GM23248 (cell line): ENCODE measurements around the gene ZNF579. TPM values are rescaled to one million over a fixed set of nuclear protein-coding genes. Genes with fewer than 3 reads are reported as not detected.

Experiments used
- DNase-seq: peaks from one replicate; pipeline ENCODE4 v3.0.0-alpha.2; 2015
- H2AFZ ChIP-seq: fragments of 200-600 bp; sonication (generic); 2 replicates; pipeline ENCODE4 v1.6.1; 2016; ENCODE audit warnings: antibody characterized with exemption
- H3F3A ChIP-seq: fragments of 200-600 bp; sonication (generic); 2 replicates; pipeline ENCODE4 v1.6.1; 2016; ENCODE audit warnings: mild to moderate bottlenecking, antibody characterized with exemption, mixed run types; ENCODE audit not compliant: insufficient read depth
- H3K27ac ChIP-seq: fragments of 200-600 bp; sonication (generic); 2 replicates; pipeline ENCODE4 v1.5.1; 2016; ENCODE audit warnings: mild to moderate bottlenecking
- H3K27me3 ChIP-seq: fragments of 200-600 bp; sonication (generic); replicated peaks from 2 replicates; pipeline ENCODE4 v1.6.1; 2016; ENCODE audit warnings: mild to moderate bottlenecking; ENCODE audit not compliant: insufficient read depth
- H3K36me3 ChIP-seq: fragments of 200-600 bp; sonication (generic); 2 replicates; pipeline ENCODE4 v1.6.1; 2016; ENCODE audit warnings: low read depth, mild to moderate bottlenecking
- H3K4me1 ChIP-seq: fragments of 200-600 bp; sonication (generic); 2 replicates; pipeline ENCODE4 v1.6.1; 2016; ENCODE audit warnings: mild to moderate bottlenecking; ENCODE audit not compliant: insufficient read depth
- H3K4me2 ChIP-seq: fragments of 200-600 bp; sonication (generic); one replicate; pipeline ENCODE4 v1.6.1; 2016; ENCODE audit warnings: mild to moderate bottlenecking; ENCODE audit not compliant: unreplicated experiment
- H3K4me3 ChIP-seq: fragments of 200-600 bp; sonication (generic); 2 replicates; pipeline ENCODE4 v1.5.1; 2016; ENCODE audit warnings: mild to moderate bottlenecking
- H3K79me2 ChIP-seq: fragments of 200-600 bp; sonication (generic); 2 replicates; pipeline ENCODE4 v1.6.1; 2016; ENCODE audit warnings: mild to moderate bottlenecking; ENCODE audit not compliant: insufficient read depth
- H3K9ac ChIP-seq: fragments of 200-600 bp; sonication (generic); 2 replicates; pipeline ENCODE4 v1.6.1; 2016; ENCODE audit warnings: mild to moderate bottlenecking
- H3K9me2 ChIP-seq: fragments of 200-600 bp; sonication (generic); 2 replicates; pipeline ENCODE4 v1.6.1; 2016; ENCODE audit warnings: mixed run types, mild to moderate bottlenecking, moderate library complexity; ENCODE audit not compliant: insufficient read depth
- H3K9me3 ChIP-seq: fragments of 200-600 bp; sonication (generic); one replicate; pipeline ENCODE4 v1.6.1; 2017; ENCODE audit warnings: low read depth
- H4K20me1 ChIP-seq: fragments of 200-600 bp; sonication (generic); 2 replicates; pipeline ENCODE4 v1.6.0; 2016; ENCODE audit not compliant: insufficient read depth
- EZH2 ChIP-seq: fragments of 200-600 bp; sonication (generic); IDR thresholded peaks from 2 replicates; pipeline ENCODE4 v1.6.1; 2018; ENCODE audit warnings: antibody characterized with exemption, mild to moderate bottlenecking; ENCODE audit not compliant: insufficient read depth, poor library complexity, severe bottlenecking
- EZH2phosphoT487 ChIP-seq: fragments of 200-600 bp; sonication (generic); IDR thresholded peaks from 2 replicates; pipeline ENCODE4 v1.6.1; 2018; ENCODE audit warnings: antibody characterized with exemption, moderate library complexity, mild to moderate bottlenecking, low read depth; ENCODE audit not compliant: insufficient read depth
- WGBS, 2 experiments: methylation state at CpG; one replicate each; pipeline ENCODE4 v1.1.6; 2015 to 2017; ENCODE audit warnings: low lambda C conversion rate in 2 of 2, low coverage in 1 of 2; ENCODE audit errors: missing lambda C conversion rate in 2 of 2; 5-methylcytosine and 5-hydroxymethylcytosine counted together
- in situ Hi-C: fragments of 300-500 bp; cut with MboI; formaldehyde crosslinking; loops from 2 replicates; pipeline ENCODE4 v1.15.0; 2020
- polyA plus RNA-seq: library from polyadenylated mRNA; unstranded; fragments of >200 nt; fragmentation: Nextera tagmentation; extraction: Ambion mirVana; gene quantifications from 2 replicates; pipeline ENCODE4 v1.2.1, GENCODE V29; 2016
- total RNA-seq: library from RNA; depleted of rRNA; stranded (reverse); fragments of >200 nt; shearing (Covaris generic); gene quantifications from 2 replicates; pipeline ENCODE4 v1.2.3, GENCODE V29; 2014

ZNF579 gene
- total and polyA plus RNA-seq, 2 experiments from 2014 or later = 1.8 to 7.9 TPM

DNA sequence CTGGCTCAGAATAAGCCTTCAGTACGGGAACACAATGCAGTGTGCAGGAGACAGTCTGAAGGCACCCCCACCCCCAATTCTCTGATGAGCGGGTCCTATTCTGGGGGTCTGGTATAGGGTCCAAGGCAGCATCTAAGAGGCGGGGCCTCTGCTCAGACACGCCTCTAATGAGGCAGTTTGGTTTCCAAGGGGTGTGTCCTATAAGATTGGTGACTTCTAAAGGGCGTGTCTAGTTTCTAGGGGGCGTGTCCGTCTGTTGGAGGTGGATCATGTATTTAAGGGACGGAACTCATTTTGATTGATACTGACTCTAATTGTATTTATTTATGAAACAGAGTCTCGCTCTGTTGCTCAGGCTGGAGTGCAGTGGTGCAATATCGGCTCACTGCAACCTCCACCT lies 10.0 kb upstream of the ZNF579 start:
- peak; percentile 53 for DNase-seq
- no peaks in the 10 kb centered on the region for H3K9me3 ChIP-seq
- H4K20me1 ChIP-seq = no peaks in the 10 kb centered on the region
- no peaks in the 10 kb centered on the region for H3K4me1 ChIP-seq
- no peaks in the 10 kb centered on the region for H3K27me3 ChIP-seq
- in situ Hi-C loops = no loop called here
- no peaks in the 10 kb centered on the region for H3K9me2 ChIP-seq
- H3K79me2 ChIP-seq = no peaks in the 10 kb centered on the region
- H3K27ac ChIP-seq = no peak overlapping the region
- H3K36me3 ChIP-seq = no peaks in the 10 kb centered on the region
- no peak overlapping the region for H3K9ac ChIP-seq
- no peak overlapping the region for H3K4me3 ChIP-seq
- TF ChIP-seq EZH2phosphoT487 (no peak), EZH2 (no peak)
- H2AFZ ChIP-seq = no peak overlapping the region
- H3F3A ChIP-seq = no peaks in the 10 kb centered on the region
- H3K4me2 ChIP-seq = no peak overlapping the region
- 59 to 65% methylated on average over 10 of the region's 10 CpGs for WGBS, 2 experiments

DNA sequence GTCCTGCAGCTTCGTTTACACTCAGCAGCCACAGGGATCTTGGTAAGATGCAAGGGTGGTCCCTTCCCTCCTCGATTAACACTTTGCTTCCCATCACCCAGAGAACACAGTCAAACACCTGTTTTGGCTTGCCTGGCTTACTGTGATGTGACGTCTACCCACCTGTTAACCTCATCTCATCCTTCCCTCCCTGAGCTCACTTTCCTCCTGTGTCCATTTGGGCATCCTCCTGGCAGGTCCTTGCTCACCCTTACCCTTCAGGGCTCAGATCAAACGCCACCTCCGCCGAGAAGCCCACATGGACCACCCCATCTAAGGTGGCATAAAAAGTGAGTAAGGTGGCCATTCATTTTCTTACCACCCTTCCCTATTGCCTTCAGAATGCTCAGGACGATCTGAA lies 9.5 kb upstream of the ZNF579 start:
- Histone ChIP-seq H3K27ac (no peak overlapping the region), H3K79me2 (no peaks in the 10 kb centered on the region), H3K36me3 (no peaks in the 10 kb centered on the region), H4K20me1 (no peaks in the 10 kb centered on the region), H3K27me3 (no peaks in the 10 kb centered on the region), H3K4me1 (no peaks in the 10 kb centered on the region), H3K9ac (no peak overlapping the region), H3K9me3 (no peaks in the 10 kb centered on the region), H2AFZ (no peak overlapping the region), H3F3A (peaks cover 3% of the 10 kb centered on the region; the same call in 1 of the 2 replicates), H3K9me2 (no peaks in the 10 kb centered on the region), H3K4me3 (no peak overlapping the region), H3K4me2 (no peak overlapping the region)
- TF ChIP-seq EZH2 (no peak), EZH2phosphoT487 (no peak)
- WGBS, 2 experiments = 36 to 37% methylated on average over 7 of the region's 7 CpGs
- in situ Hi-C loops = no loop called here
- DNase-seq = no peak

DNA sequence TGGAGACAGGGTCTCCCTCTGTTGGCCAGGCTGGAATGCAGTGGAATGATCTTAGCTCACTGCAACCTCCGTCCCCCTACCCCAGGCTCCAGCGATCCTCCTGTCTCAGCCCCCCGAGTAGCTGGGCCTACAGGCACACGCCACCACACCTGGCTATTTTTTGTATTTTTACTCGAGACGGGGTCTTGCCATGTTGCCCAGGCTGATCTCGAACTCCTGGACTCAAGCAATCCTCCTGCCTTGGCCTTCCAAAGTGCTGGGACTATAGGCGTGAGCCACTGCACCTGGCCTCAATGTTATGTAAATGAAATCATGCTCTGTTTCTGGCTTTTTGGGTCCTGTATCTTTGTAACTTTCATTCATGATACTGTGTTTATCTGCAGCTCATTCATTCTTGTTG lies 8.1 kb upstream of the ZNF579 start:
- Histone ChIP-seq H4K20me1 (no peaks in the 10 kb centered on the region), H3K4me3 (no peak overlapping the region), H3F3A (peaks cover 6% of the 10 kb centered on the region; the same call in 1 of the 2 replicates), H3K9me3 (no peaks in the 10 kb centered on the region), H3K36me3 (no peaks in the 10 kb centered on the region), H2AFZ (no peak overlapping the region), H3K9ac (no peak overlapping the region), H3K79me2 (no peaks in the 10 kb centered on the region), H3K4me2 (no peak overlapping the region), H3K27me3 (no peaks in the 10 kb centered on the region), H3K9me2 (no peaks in the 10 kb centered on the region), H3K27ac (no peak overlapping the region), H3K4me1 (no peaks in the 10 kb centered on the region)
- DNase-seq = no peak
- in situ Hi-C loops = no loop called here
- no peak for TF ChIP-seq EZH2
- TF ChIP-seq EZH2phosphoT487 = no peak
- WGBS, 2 experiments = 68 to 73% methylated on average over 8 of the region's 8 CpGs

DNA sequence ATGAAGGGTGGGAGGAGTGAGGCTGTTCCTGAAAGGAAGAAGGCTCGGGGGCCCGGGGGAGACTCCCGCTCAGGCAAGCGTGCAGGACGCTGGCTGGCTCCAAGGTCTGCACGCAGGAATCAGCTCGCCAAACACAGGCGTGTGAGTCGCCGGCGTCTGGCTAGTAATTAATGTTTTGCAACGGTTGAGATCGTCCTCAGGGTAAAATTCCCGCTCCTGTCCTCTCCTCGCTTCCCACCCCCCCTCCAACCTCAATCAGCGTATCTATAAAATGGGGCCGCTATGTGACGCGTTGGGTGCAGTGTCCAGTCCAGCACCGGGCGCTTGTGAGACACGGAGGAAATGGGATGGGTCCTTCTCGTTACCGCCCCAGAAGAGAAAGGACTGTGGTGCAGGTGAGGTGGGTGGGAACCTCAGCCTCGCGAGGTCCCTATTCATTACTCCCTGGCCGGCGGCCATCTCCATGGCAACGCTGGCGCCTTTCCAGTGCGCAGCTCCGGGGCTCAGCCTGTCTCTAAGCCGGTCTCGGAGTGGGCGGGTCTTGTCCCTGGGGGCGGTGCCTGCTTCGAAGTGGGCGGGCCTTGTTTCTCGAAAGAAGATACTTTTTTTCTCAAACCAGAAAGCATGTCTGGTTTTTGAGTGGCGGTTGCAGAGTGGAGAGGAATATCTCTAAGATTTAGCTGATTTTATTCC lies 6.5 kb upstream of the ZNF579 start:
- peaks cover 6% of the 10 kb centered on the region for H3F3A ChIP-seq
- DNase-seq = peak; percentile 91
- H3K27ac ChIP-seq = no peak overlapping the region
- peak overlapping the region; percentile 69 for H2AFZ ChIP-seq
- no peaks in the 10 kb centered on the region for H3K27me3 ChIP-seq
- no peaks in the 10 kb centered on the region for H3K9me2 ChIP-seq
- no peaks in the 10 kb centered on the region for H3K36me3 ChIP-seq
- H3K79me2 ChIP-seq = no peaks in the 10 kb centered on the region
- H3K4me3 ChIP-seq = peak overlapping the region; percentile 70
- peak overlapping the region; percentile 69 for H3K4me2 ChIP-seq
- TF ChIP-seq EZH2phosphoT487 (no peak), EZH2 (no peak)
- H3K4me1 ChIP-seq = no peaks in the 10 kb centered on the region
- WGBS, 2 experiments = 4 to 5% methylated on average over 36 to 40 of the region's 40 CpGs
- no peaks in the 10 kb centered on the region for H3K9me3 ChIP-seq
- H3K9ac ChIP-seq = 0 out of 2 replicates have a peak overlapping the region, but pooled peaks have one; percentile 6
- no peaks in the 10 kb centered on the region for H4K20me1 ChIP-seq
- in situ Hi-C loops = no loop called here
